ENCODE measurements around the gene WNK3.

Gene WNK3

DNA sequence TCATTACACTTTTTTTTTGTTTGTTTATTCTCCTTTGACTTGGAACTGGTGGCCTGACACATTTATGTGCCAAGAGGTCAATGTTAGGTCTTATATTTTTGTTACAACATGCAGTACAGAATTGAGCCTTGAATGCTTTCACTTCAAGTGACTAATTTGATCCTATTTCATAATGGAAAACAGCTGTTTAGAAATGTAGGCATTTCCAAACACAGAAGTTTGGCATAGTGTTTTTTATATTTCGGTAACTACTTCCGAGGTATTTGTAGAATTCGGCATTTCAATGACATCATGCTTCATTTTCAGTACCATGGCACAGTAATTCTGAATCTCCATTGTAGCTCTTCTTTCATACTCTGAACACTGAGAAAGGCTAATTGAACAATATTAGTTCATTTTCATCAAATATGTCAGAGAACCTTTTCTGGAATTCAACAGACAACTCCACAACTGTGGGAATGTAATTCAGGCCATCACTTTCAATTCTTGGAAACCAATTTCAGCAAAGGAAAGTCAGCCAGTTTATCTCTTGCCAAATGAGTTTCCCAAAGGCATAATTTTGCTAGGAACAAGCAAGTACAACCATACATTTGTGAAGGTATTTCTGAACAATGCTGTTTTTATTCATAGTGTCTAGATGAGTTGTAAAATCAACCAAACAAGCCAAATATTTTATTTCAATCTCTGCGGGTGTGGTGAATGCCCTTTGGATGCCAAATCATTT lies 186.2 kb downstream of the WNK3 start:
- DNase-seq (ENCODE audit: low read depth in 2 of 2, low spot score in 1 of 2) = no peak

DNA sequence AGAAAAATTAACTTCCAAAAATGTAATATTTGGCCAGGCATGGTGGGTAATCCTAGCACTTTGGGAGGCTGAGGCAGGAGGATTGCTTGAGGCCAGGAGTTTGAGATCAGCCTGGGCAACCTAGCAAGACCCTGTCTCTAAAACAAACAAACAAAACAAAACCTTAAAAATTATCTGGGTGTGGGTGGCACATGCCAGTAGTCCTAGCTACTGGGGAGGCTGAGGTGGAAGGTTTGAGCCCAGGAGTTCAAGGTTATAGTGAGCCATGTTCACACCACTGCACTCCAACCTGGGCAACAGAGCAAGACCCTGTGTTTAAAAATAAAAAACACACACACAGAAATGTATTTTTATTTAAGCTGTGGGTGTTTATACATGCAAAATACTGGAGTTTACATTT lies 186.8 kb downstream of the WNK3 start:
- DNase-seq (ENCODE audit: low read depth in 2 of 2, low spot score in 1 of 2) = no peak

DNA sequence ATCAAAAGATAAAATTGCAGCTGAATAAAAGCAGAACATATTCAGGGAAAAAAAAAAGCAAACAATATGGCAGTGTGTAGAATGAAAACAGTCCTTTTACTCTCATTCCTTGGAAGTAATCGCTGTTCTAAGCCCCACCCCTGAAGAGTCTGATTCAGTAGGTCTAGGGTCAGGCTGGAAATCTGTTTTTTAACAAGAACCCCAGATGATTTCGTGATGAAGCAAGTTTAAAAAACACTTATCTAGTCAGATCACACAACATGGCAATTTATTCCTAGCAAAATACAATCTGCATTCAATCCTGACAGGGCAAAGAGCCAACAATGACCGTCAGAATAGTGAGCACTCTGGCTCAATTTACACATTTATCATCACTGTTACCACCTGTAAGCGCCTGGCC lies 190.9 kb downstream of the WNK3 start:
- DNase-seq (ENCODE audit: low read depth in 2 of 2, low spot score in 1 of 2) = no peak

DNA sequence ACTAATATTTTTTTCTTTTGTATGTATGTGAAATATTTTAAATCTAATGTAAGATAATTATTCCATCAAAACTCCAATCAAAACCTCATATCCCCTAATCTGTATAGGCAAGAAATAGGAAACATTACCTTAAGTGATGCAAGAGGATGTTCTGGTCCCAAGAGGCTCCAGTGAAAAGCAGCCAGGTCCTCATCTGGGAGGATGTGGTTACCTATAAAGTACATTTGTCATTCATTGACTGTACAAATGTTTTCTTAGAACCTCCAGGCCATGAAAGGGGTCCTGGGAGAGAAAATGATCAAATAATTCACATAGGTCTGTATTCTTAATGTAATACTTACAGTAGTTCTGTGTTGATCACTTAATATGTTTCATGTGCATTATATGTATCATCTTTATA lies 200.3 kb downstream of the WNK3 start:
- DNase-seq (ENCODE audit: low read depth in 2 of 2, low spot score in 1 of 2) = no peak

Data from stimulated activated CD8-positive, alpha-beta memory T cell treated with anti-CD3 and anti-CD28 coated beads, Interleukin-4, amount 100 ng/mL, for 1 hour (primary cell).